ENCODE results near the gene MERTK. TPM values are rescaled to one million over a fixed set of nuclear protein-coding genes. Genes with fewer than 3 reads are reported as not detected.
A peak's percentile ranks its signal among the peaks of the same experiment; 100 is the strongest.
"Not testable (repeated sequence)": the region's sequence is repeated elsewhere in the genome, so short reads cannot be mapped to it uniquely, and the experiment has no call there.

The MERTK gene
- total RNA-seq, 1 experiment from 2014 or later: 0.46 TPM

- no peak for DNase-seq (ENCODE audit: low read depth)
Observed at GRCh38 chr2:111945444-111946293, 47.3 kb downstream of the MERTK start.

- peak; percentile 88 for DNase-seq (ENCODE audit: low read depth)
Observed at GRCh38 chr2:111946294-111947114, 48.1 kb downstream of the MERTK start.

- DNase-seq (ENCODE audit: low read depth): no peak
Observed at GRCh38 chr2:111947219-111947618, 48.8 kb downstream of the MERTK start.

GRCh38 chr2:111948832-111949231, 50.4 kb downstream of the MERTK start:
- no peak for DNase-seq (ENCODE audit: low read depth)

GRCh38 chr2:111950236-111950635, 51.8 kb downstream of the MERTK start:
- DNase-seq (ENCODE audit: low read depth): no peak

- no peak for DNase-seq (ENCODE audit: low read depth)
Observed at GRCh38 chr2:111951486-111951885, 53.1 kb downstream of the MERTK start.

GRCh38 chr2:111952871-111953452, 54.6 kb downstream of the MERTK start:
- DNase-seq (ENCODE audit: low read depth): no peak

GRCh38 chr2:111954602-111955332, 56.4 kb downstream of the MERTK start:
- no peak for DNase-seq (ENCODE audit: low read depth)

- DNase-seq (ENCODE audit: low read depth): no peak
Observed at GRCh38 chr2:111957872-111958354, 59.5 kb downstream of the MERTK start.

GRCh38 chr2:111958901-111959300, 60.5 kb downstream of the MERTK start:
- no peak for DNase-seq (ENCODE audit: low read depth)

- no peak for DNase-seq (ENCODE audit: low read depth)
Observed at GRCh38 chr2:111961663-111962062, 63.3 kb downstream of the MERTK start.

- DNase-seq (ENCODE audit: low read depth): not testable (repeated sequence)
Observed at GRCh38 chr2:111963086-111963485, 64.7 kb downstream of the MERTK start.

- not testable (repeated sequence) for DNase-seq (ENCODE audit: low read depth)
Observed at GRCh38 chr2:111963508-111963907, 65.1 kb downstream of the MERTK start.

GRCh38 chr2:111965062-111965461, 66.7 kb downstream of the MERTK start:
- DNase-seq (ENCODE audit: low read depth): no peak

GRCh38 chr2:111966241-111966640, 67.8 kb downstream of the MERTK start:
- no peak for DNase-seq (ENCODE audit: low read depth)

- DNase-seq (ENCODE audit: low read depth): no peak
Observed at GRCh38 chr2:111967018-111967417, 68.6 kb downstream of the MERTK start.

- no peak for DNase-seq (ENCODE audit: low read depth)
Observed at GRCh38 chr2:111970453-111970852, 72.0 kb downstream of the MERTK start.

GRCh38 chr2:111972955-111973565, 74.7 kb downstream of the MERTK start:
- peak; percentile 38 for DNase-seq (ENCODE audit: low read depth)

- no peak for DNase-seq (ENCODE audit: low read depth)
Observed at GRCh38 chr2:111973701-111974100, 75.3 kb downstream of the MERTK start.

GRCh38 chr2:111975053-111975552, 76.7 kb downstream of the MERTK start:
- DNase-seq (ENCODE audit: low read depth): peak; percentile 99

- no peak for DNase-seq (ENCODE audit: low read depth)
Observed at GRCh38 chr2:111975819-111976218, 77.4 kb downstream of the MERTK start.
